Natural killer cell (primary cell): ENCODE measurements around the gene HUS1B. TPM values are rescaled to one million over a fixed set of nuclear protein-coding genes. Genes with fewer than 3 reads are reported as not detected.
"Not testable (repeated sequence)": the region's sequence is repeated elsewhere in the genome, so short reads cannot be mapped to it uniquely, and the experiment has no call there.

ENCODE experiments used
- ATAC-seq, 3 donors: fragments of 150-1000 bp in 2 of 3; fragments of 200-7000 bp in 1 of 3; cut with Tn5 transposase; 1 replicate in 1 of 3; 2 replicates in 2 of 3; pipeline ENCODE4 v1.10.0; 2021; ENCODE audit warnings: mild to moderate bottlenecking in 2 of 3, moderate library complexity in 2 of 3
- DNase-seq, 2 donors: peaks; one replicate each; pipeline versions ENCODE4 v3.0.0 to v3.0.0-alpha.2; 2013 to 2021; ENCODE audit warnings: mixed read lengths in 1 of 2
- H3K27ac ChIP-seq: one replicate; pipeline ENCODE4 v1.5.1; 2013; ENCODE audit warnings: mild to moderate bottlenecking, low read length
- H3K27me3 ChIP-seq: one replicate; pipeline ENCODE4 v1.6.1; 2013; ENCODE audit warnings: low read length; ENCODE audit not compliant: control insufficient read depth, insufficient read depth
- H3K36me3 ChIP-seq: one replicate; pipeline ENCODE4 v1.6.1; 2013; ENCODE audit warnings: low read length; ENCODE audit not compliant: control insufficient read depth, insufficient read depth
- H3K4me1 ChIP-seq: one replicate; pipeline ENCODE4 v1.6.1; 2013; ENCODE audit warnings: low read length; ENCODE audit not compliant: control insufficient read depth, insufficient read depth
- H3K4me3 ChIP-seq: one replicate; pipeline ENCODE4 v1.5.1; 2013; ENCODE audit warnings: low read length
- H3K9me3 ChIP-seq: one replicate; pipeline ENCODE4 v1.6.1; 2013; ENCODE audit warnings: low read length; ENCODE audit not compliant: control insufficient read depth, insufficient read depth
- H3K27ac Mint-ChIP-seq, 2 donors: one replicate each; pipeline ENCODE4 v1.8.0; 2022; ENCODE audit warnings: mild to moderate bottlenecking in 2 of 2, mixed read lengths in 2 of 2, moderate library complexity in 1 of 2
- H3K27me3 Mint-ChIP-seq, 2 donors: one replicate each; pipeline ENCODE4 v1.8.0; 2022; ENCODE audit warnings: low read depth in 2 of 2, mixed read lengths in 2 of 2
- H3K36me3 Mint-ChIP-seq: one replicate; pipeline ENCODE4 v1.8.0; 2022; ENCODE audit warnings: mixed read lengths
- H3K4me1 Mint-ChIP-seq, 2 donors: one replicate each; pipeline ENCODE4 v1.8.0; 2022; ENCODE audit warnings: mixed read lengths in 2 of 2
- H3K4me3 Mint-ChIP-seq: one replicate; pipeline ENCODE4 v1.8.0; 2022; ENCODE audit warnings: mild to moderate bottlenecking, moderate library complexity, mixed read lengths
- H3K9me3 Mint-ChIP-seq, 2 donors: one replicate each; pipeline ENCODE4 v1.8.0; 2022; ENCODE audit warnings: mixed read lengths in 2 of 2
- WGBS: methylation state at CpG from one replicate; pipeline ENCODE4 v1.1.7; 2013; ENCODE audit warnings: missing lambda C conversion rate; ENCODE audit not compliant: insufficient coverage; 5-methylcytosine and 5-hydroxymethylcytosine counted together
- intact Hi-C: fragments of 100-400 bp; cut with micrococcal nuclease; formaldehyde crosslinking; loops from one replicate; pipeline ENCODE4 v1.14.2; 2022
- total RNA-seq, 4 donors: library from RNA; stranded (reverse); fragments of 120-200 nt in 1 of 4; gene quantifications; one replicate each; pipeline versions ENCODE4 v1.2.3 to v1.2.4, GENCODE V29; 2013 to 2022
- TF ChIP-seq, protein P1 (sequence below): fragments of 200-600 bp; IDR thresholded peaks from one replicate; pipeline ENCODE4 v1.8.0; 2022; ENCODE audit warnings: antibody characterized with exemption

The HUS1B gene
- total RNA-seq, 3 donors from 2014 or later (not counting 1 experiment from before 2014, with no cell fraction given), result 1.5 to 3.4 (median 2.8) TPM

DNA sequence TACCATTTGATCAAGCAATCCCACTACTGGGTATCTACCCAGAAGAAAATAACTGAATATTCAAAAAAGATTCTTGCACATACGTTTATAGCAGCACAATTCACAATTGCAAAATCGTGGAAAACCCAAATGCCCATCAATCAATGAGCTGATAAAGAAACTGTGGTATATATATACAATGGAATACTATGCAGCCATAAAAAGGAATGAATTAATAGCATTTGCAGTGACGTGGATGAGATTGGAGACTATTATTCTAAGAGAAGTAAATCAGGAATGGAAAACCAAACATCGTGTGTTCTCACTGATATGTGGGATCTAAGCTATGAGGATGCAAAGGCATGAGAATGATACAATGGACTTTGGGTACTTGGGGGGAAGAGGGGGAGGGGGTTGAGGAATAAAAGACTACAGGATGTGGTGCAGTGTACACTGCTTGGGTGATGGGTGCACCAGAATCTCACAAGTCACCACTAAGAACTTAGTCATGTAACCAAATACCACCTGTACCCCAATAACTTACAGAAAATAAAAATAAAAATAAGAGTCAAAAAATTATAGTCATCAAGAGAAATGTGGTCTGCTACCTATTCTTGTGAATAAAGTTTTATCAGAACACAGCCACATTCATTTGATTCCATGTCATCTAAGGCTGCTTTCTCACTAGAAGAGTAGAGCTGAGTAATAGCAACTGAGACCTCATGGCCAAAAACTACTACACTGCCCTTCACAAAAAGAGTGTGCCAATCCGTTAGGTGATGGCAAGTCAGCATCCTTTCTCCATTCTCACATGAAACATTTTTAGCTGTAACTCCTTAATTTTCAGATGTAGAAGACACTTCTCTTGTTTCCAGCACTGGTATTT lies 8.7 kb upstream of the HUS1B start:
- DNase-seq (no peak), ATAC-seq (no peak)
- H3K4me3 ChIP-seq, result no peak overlapping the region
- no peaks in the 10 kb centered on the region for H3K36me3 Mint-ChIP-seq
- peaks cover 71 to 77% of the 10 kb centered on the region in 2 donors for H3K4me1 Mint-ChIP-seq
- H3K27me3 ChIP-seq, result no peaks in the 10 kb centered on the region
- no peaks in the 10 kb centered on the region for H3K4me1 ChIP-seq
- no peak overlapping the region for H3K27ac ChIP-seq
- WGBS, result 100% methylated on average over 4 of the region's 5 CpGs
- peaks cover 0 to 2% of the 10 kb centered on the region in 2 donors for H3K9me3 Mint-ChIP-seq
- no peak overlapping the region for H3K4me3 Mint-ChIP-seq
- H3K9me3 ChIP-seq, result no peaks in the 10 kb centered on the region
- intact Hi-C loops, result no loop called here
- peaks cover 5% of the 10 kb centered on the region for H3K36me3 ChIP-seq
- peak overlapping the region in 1 of 2 donors; percentile 15 for H3K27ac Mint-ChIP-seq
- H3K27me3 Mint-ChIP-seq, result no peaks in the 10 kb centered on the region
- TF ChIP-seq, protein P1, sequence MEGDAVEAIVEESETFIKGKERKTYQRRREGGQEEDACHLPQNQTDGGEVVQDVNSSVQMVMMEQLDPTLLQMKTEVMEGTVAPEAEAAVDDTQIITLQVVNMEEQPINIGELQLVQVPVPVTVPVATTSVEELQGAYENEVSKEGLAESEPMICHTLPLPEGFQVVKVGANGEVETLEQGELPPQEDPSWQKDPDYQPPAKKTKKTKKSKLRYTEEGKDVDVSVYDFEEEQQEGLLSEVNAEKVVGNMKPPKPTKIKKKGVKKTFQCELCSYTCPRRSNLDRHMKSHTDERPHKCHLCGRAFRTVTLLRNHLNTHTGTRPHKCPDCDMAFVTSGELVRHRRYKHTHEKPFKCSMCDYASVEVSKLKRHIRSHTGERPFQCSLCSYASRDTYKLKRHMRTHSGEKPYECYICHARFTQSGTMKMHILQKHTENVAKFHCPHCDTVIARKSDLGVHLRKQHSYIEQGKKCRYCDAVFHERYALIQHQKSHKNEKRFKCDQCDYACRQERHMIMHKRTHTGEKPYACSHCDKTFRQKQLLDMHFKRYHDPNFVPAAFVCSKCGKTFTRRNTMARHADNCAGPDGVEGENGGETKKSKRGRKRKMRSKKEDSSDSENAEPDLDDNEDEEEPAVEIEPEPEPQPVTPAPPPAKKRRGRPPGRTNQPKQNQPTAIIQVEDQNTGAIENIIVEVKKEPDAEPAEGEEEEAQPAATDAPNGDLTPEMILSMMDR, result no peak

DNA sequence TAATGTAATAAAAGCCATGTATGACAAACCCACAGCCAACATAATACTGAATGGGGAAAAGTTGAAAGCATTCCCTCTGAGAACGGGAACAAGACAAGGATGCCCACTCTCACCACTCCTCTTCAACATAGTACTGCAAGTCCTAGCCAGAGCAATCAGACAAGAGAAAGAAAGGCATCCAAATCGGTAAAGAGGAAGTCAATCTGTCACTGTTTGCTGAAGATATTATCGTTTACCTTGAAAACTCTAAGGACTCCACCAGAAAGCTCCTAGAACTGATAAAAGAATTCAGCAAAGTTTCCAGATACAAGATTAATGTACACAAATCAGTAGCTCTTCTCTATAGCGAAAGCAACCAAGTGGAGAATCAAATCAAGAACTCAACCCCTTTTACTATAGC lies 6.9 kb upstream of the HUS1B start:
- DNase-seq, ATAC-seq, H3K27ac ChIP-seq, H3K4me1 ChIP-seq, H3K27me3 ChIP-seq, H3K27me3 Mint-ChIP-seq, H3K4me3 ChIP-seq, H3K9me3 Mint-ChIP-seq, intact Hi-C loops, H3K36me3 Mint-ChIP-seq, H3K36me3 ChIP-seq, H3K9me3 ChIP-seq, H3K27ac Mint-ChIP-seq, H3K4me3 Mint-ChIP-seq: not testable (repeated sequence)
- WGBS, result 48% methylated on average over 4 of the region's 4 CpGs
- H3K4me1 Mint-ChIP-seq, result peaks cover 85 to 95% of the 10 kb centered on the region in 2 donors

DNA sequence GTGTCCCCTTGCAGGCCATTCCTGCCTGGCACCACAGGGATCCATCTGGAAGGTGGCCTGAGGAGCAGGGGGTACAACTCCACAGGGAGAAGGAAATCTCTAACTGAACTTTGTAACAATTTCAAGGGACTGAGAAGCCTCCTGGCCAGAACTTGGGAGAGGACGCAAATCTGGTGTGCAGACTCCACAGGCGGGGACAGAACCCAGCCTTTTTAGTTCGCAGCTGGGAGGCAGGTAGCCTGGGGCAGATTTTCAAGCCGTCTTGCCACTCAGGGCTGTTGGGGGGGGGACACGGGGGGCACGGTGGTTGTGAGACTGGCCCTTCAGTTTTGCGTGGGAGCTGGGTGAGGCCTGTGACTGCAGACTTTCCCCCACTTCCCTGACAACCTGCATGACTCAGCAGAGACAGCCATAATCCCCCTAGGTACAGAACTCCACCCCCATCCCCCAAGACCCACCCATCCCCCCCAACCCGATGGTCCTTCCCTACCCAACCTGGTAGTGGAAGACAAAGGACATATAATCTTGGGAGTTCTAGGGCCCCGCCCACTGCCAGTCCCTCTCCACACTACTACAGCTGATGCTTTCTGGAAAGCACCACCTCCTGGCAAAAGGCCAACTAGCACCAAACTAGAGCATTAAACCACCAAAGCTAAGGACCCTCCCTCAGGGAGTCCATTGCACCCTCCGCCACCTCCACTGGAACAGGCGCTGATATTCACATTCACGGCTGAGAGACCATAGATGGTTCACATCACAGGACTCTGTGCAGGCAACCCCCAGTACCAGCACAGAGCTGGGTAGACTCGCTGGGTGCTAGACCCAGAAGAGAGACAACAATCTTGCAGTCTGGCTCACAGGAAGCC lies 3.0 kb upstream of the HUS1B start:
- ATAC-seq, result peak in 1 of 3 donors; percentile 40
- no peaks in the 10 kb centered on the region for H3K9me3 Mint-ChIP-seq
- no peaks in the 10 kb centered on the region for H3K27me3 Mint-ChIP-seq
- H3K4me3 Mint-ChIP-seq, result no peak overlapping the region
- Histone ChIP-seq H3K27ac (no peak overlapping the region), H3K36me3 (peaks cover 2% of the 10 kb centered on the region), H3K4me1 (peaks cover 9% of the 10 kb centered on the region), H3K4me3 (no peak overlapping the region), H3K27me3 (no peaks in the 10 kb centered on the region), H3K9me3 (no peaks in the 10 kb centered on the region)
- 62% methylated on average over 12 of the region's 13 CpGs for WGBS
- H3K27ac Mint-ChIP-seq, result peak overlapping the region in 1 of 2 donors; percentile 54
- intact Hi-C loops, result no loop called here
- TF ChIP-seq, protein P1, result no peak
- H3K36me3 Mint-ChIP-seq, result no peaks in the 10 kb centered on the region
- peaks cover 65% of the 10 kb centered on the region in 2 donors for H3K4me1 Mint-ChIP-seq
- peak in 1 of 2 donors; percentile 29 for DNase-seq

GRCh38 chr6:658244-658643 lies 1.3 kb upstream of the HUS1B start:
- Mint-ChIP-seq H3K27me3 (no peaks in the 10 kb centered on the region), H3K4me1 (peaks cover 57 to 59% of the 10 kb centered on the region in 2 donors), H3K9me3 (no peaks in the 10 kb centered on the region), H3K27ac (peak overlapping the region in 1 of 2 donors; percentile 28), H3K4me3 (no peak overlapping the region), H3K36me3 (no peaks in the 10 kb centered on the region)
- H3K4me1 ChIP-seq, result peaks cover 9% of the 10 kb centered on the region
- H3K4me3 ChIP-seq, result no peak overlapping the region
- ATAC-seq (no peak), DNase-seq (no peak)
- H3K9me3 ChIP-seq, result no peaks in the 10 kb centered on the region
- no peaks in the 10 kb centered on the region for H3K27me3 ChIP-seq
- no peak overlapping the region for H3K27ac ChIP-seq
- TF ChIP-seq, protein P1, result no peak
- peaks cover 2% of the 10 kb centered on the region for H3K36me3 ChIP-seq
- intact Hi-C loops, result no loop called here
- WGBS, result no CpG with 5 or more reads among the region's 2 CpGs
